ENCODE measurements around the gene MLC1.

The MLC1 gene

GRCh38 chr22:50049299-50050195 lies 35.7 kb downstream of the MLC1 start:
- DNase-seq (ENCODE audit: low read depth, low spot score): no peak
- TF ChIP-seq CTCF (IDR thresholded peaks at IDR 0.05; ENCODE audit: insufficient read depth, low read length, missing control alignments): no peak
- ChIA-PET POLR2A (no interaction called here), CTCF (interaction anchor here (2.2 kb wide), 1 partner anchor 19 kb away, joined by 6 read pairs; no protein-coding TSS in a partner anchor)
- H3K4me3 ChIP-seq (ENCODE audit: low read depth, low read length): no peak overlapping the region

GRCh38 chr22:50048836-50049235 lies 36.4 kb downstream of the MLC1 start:
- TF ChIP-seq CTCF (IDR thresholded peaks at IDR 0.05; ENCODE audit: insufficient read depth, low read length, missing control alignments): no peak
- CTCF ChIA-PET: interaction anchor here (1.0 kb wide), 1 partner anchor 118 kb away, joined by 3 read pairs; no protein-coding TSS in a partner anchor
- no peak for DNase-seq (ENCODE audit: low read depth, low spot score)
- POLR2A ChIA-PET: no interaction called here
- no peak overlapping the region for H3K4me3 ChIP-seq (ENCODE audit: low read depth, low read length)

- no peak overlapping the region for H3K4me3 ChIP-seq (ENCODE audit: low read depth, low read length)
- no peak for TF ChIP-seq CTCF (IDR thresholded peaks at IDR 0.05; ENCODE audit: insufficient read depth, low read length, missing control alignments)
- ChIA-PET POLR2A (no interaction called here), CTCF (interaction anchor here (1.0 kb wide), 1 partner anchor 117 kb away, joined by 3 read pairs; no protein-coding TSS in a partner anchor)
- no peak for DNase-seq (ENCODE audit: low read depth, low spot score)
Observed at GRCh38 chr22:50048061-50048765, 37.0 kb downstream of the MLC1 start.

- ChIA-PET CTCF (no interaction called here), POLR2A (no interaction called here)
- TF ChIP-seq CTCF (IDR thresholded peaks at IDR 0.05; ENCODE audit: insufficient read depth, low read length, missing control alignments): no peak
Observed at GRCh38 chr22:50047346-50047745, 37.9 kb downstream of the MLC1 start.

GRCh38 chr22:50046481-50047245 lies 38.6 kb downstream of the MLC1 start:
- ChIA-PET CTCF (no interaction called here), POLR2A (no interaction called here)
- DNase-seq (ENCODE audit: low read depth, low spot score): no peak
- no peak overlapping the region for H3K4me3 ChIP-seq (ENCODE audit: low read depth, low read length)
- TF ChIP-seq CTCF (IDR thresholded peaks at IDR 0.05; ENCODE audit: insufficient read depth, low read length, missing control alignments): no peak

More at GRCh38 chr22:50047346-50047745, 37.9 kb downstream of the MLC1 start:
- no peak for DNase-seq (ENCODE audit: low read depth, low spot score)
- H3K4me3 ChIP-seq (ENCODE audit: low read depth, low read length): no peak overlapping the region
